ENCODE measurements around the gene DNAJB9. TPM values are rescaled to one million over a fixed set of nuclear protein-coding genes. Genes with fewer than 3 reads are reported as not detected.
"Not testable (repeated sequence)": the region's sequence is repeated elsewhere in the genome, so short reads cannot be mapped to it uniquely, and the experiment has no call there.

Gene DNAJB9
- total and polyA plus RNA-seq, 7 donors = 25.5 to 55.0 (median 33.8) TPM

GRCh38 chr7:108535744-108536143, 33.9 kb upstream of the DNAJB9 start:
- Histone ChIP-seq H3K9me3 (no peaks in the 10 kb centered on the region), H3K27ac (no peak overlapping the region), H3K36me3 (ENCODE audit: insufficient read depth in 1 of 2, low read depth in 1 of 2) (no peaks in the 10 kb centered on the region), H3K4me3 (no peak overlapping the region), H3K4me1 (no peaks in the 10 kb centered on the region), H3K27me3 (ENCODE audit: insufficient read depth in 3 of 3, low read length in 2 of 3) (no peaks in the 10 kb centered on the region)
- no peak for TF ChIP-seq CTCF (IDR thresholded peaks at IDR 0.05)
- ATAC-seq = no peak
- 65 to 79% (median 71%) methylated on average over 1 of the region's 1 CpG for WGBS, 3 donors
- no peak for DNase-seq
- intact Hi-C loops (cut with DNase I) = no loop called here

DNA sequence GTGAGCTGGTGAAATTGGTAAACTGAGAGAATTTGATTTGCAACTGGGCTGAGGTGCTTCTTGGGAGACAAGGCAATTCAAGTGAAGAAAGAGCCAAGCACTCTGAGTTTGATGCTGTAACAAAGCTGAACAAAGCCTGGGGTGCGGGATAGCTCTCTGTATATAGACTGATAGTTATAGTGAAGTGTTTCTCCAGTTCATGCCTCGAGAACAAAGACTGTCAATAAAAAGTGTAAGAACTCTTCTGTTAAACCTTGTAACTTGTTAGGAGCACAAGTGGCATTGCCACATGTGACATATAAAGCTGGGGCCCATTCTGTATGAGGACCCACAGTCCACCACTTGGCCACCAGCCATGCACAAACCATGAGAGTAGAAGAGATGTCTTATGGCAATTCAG, 32.4 kb upstream of the DNAJB9 start:
- H3K9me3 ChIP-seq = no peaks in the 10 kb centered on the region
- H3K27ac ChIP-seq = no peak overlapping the region
- 83 to 88% (median 85%) methylated on average over 2 of the region's 2 CpGs for WGBS, 3 donors
- no peaks in the 10 kb centered on the region for H3K4me1 ChIP-seq
- intact Hi-C loops (cut with DNase I) = no loop called here
- no peaks in the 10 kb centered on the region for H3K27me3 ChIP-seq (ENCODE audit: insufficient read depth in 3 of 3, low read length in 2 of 3)
- no peak overlapping the region for H3K4me3 ChIP-seq
- ATAC-seq (no peak), DNase-seq (no peak)
- TF ChIP-seq CTCF (IDR thresholded peaks at IDR 0.05) = no peak
- H3K36me3 ChIP-seq (ENCODE audit: insufficient read depth in 1 of 2, low read depth in 1 of 2) = no peaks in the 10 kb centered on the region

DNA sequence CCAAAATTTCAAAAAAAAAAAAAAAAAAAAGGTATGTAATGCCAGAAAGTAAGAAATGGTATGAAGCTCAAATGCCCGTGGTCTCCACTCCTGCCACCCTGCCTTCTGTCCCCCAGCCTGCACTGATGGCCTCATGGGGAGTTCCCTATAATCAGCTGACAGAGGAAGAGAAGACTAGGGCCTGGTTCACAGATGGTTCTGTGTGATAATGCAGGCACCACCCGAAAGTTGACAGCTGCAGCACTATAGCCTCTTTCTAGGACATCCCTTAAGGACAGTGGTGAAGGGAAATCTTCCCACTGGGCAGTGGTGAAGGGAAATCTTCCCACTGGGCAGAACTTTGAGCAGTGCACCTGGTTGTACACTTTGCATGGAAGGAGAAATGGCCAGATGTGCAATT, 31.4 kb upstream of the DNAJB9 start:
- H3K4me3 ChIP-seq; DNase-seq; H3K4me1 ChIP-seq; intact Hi-C loops (cut with DNase I); H3K9me3 ChIP-seq; ATAC-seq; H3K27ac ChIP-seq; H3K27me3 ChIP-seq (ENCODE audit: insufficient read depth in 3 of 3, low read length in 2 of 3); H3K36me3 ChIP-seq (ENCODE audit: insufficient read depth in 1 of 2, low read depth in 1 of 2): not testable (repeated sequence)
- 36 to 48% (median 43%) methylated on average over 2 of the region's 2 CpGs for WGBS, 3 donors

DNA sequence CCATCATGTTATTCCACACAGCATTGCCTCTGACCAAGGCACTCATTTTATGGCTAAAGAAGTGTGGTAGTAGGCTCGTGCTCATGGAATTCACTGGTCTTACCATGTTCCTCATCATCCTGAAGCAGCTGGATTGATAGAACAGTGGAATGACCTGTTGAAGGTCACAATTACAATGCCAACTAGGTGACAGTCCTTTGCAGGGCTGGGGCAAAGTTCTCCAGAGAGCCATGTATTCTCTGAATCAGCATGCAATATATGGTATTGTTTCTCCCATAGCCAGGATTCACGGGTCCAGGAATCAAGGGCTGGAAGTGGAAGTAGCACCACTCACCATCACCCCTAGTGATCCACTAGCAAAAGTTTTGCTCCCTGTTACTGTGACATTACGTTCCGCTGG, 31.0 kb upstream of the DNAJB9 start:
- 86 to 88% (median 88%) methylated on average over 4 of the region's 4 CpGs for WGBS, 3 donors
- intact Hi-C loops (cut with DNase I); H3K27me3 ChIP-seq (ENCODE audit: insufficient read depth in 3 of 3, low read length in 2 of 3); ATAC-seq; H3K27ac ChIP-seq; H3K4me1 ChIP-seq; H3K4me3 ChIP-seq; H3K36me3 ChIP-seq (ENCODE audit: insufficient read depth in 1 of 2, low read depth in 1 of 2); H3K9me3 ChIP-seq; DNase-seq: not testable (repeated sequence)

GRCh38 chr7:108541478-108541877, 28.2 kb upstream of the DNAJB9 start:
- DNase-seq = no peak
- intact Hi-C loops (cut with DNase I) = no loop called here
- whole genome bisulfite sequencing, 3 donors = 55 to 74% (median 70%) methylated on average over 2 of the region's 2 CpGs
- no peak overlapping the region for H3K27ac ChIP-seq
- no peak for ATAC-seq
- H3K9me3 ChIP-seq = no peaks in the 10 kb centered on the region
- H3K4me1 ChIP-seq = no peaks in the 10 kb centered on the region
- H3K4me3 ChIP-seq = no peak overlapping the region
- no peaks in the 10 kb centered on the region for H3K36me3 ChIP-seq (ENCODE audit: insufficient read depth in 1 of 2, low read depth in 1 of 2)
- no peak for TF ChIP-seq CTCF (IDR thresholded peaks at IDR 0.05)
- no peaks in the 10 kb centered on the region for H3K27me3 ChIP-seq (ENCODE audit: insufficient read depth in 3 of 3, low read length in 2 of 3)

DNA sequence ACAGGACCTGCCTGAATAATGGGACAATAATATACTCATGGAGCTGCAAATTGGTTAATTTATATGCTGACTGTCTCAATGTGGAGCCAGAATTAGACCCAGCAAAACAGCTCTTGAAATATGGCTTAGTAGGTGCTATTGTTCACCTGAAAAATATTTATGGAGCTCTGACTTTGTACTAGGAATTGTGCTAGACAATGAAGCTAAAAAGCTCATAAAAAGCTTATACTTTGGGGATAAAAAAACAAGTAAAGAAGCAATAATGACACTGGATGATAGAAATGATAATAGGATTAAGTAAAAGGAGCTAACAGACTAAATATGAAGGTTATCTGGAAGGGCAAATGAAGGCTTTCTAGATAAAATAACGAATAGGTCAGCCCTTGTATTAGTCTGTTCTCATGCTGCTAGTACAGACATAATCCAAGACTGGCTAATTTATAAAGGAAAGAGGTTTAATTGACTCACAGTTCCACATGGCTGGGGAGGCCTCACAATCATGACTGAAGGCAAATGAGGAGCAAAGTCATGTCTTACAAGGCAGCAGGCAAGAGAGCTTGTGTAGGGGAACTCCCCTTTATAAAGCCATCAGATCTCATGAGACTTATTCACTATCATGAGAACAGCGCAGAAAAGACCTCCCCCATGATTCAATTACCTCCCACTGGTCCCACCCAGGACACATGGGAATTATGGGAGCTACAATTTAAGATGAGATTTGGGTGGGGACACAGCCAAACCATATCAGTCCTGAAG, 21.4 kb upstream of the DNAJB9 start:
- H3K4me1 ChIP-seq; intact Hi-C loops (cut with DNase I); H3K27ac ChIP-seq; H3K9me3 ChIP-seq; H3K27me3 ChIP-seq (ENCODE audit: insufficient read depth in 3 of 3, low read length in 2 of 3); ATAC-seq; DNase-seq; H3K36me3 ChIP-seq (ENCODE audit: insufficient read depth in 1 of 2, low read depth in 1 of 2); H3K4me3 ChIP-seq: not testable (repeated sequence)
- 77 to 94% (median 88%) methylated on average over 2 of the region's 2 CpGs for WGBS, 3 donors

DNA sequence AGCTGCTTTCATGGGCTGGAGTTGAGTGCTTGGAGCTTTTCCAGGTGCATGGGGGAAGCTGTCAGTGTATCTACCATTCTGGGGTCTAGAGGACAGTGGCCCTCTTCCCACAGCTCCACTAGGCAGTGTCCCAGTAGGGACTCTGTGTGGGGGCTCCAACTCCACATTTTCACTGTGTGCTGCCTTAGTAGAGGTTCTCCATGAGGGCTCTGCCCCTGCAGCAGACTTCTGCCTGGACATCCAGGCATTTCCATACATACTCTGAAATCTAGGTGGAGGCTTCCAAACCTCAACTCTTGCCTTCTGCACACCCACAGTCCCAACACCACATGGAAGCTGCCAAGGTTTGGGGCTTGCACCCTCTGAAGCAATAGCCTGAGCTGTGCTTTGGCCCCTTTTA, 13.0 kb upstream of the DNAJB9 start:
- H3K27ac ChIP-seq; H3K9me3 ChIP-seq; H3K4me3 ChIP-seq; intact Hi-C loops (cut with DNase I); ATAC-seq; H3K36me3 ChIP-seq (ENCODE audit: insufficient read depth in 1 of 2, low read depth in 1 of 2); H3K27me3 ChIP-seq (ENCODE audit: insufficient read depth in 3 of 3, low read length in 2 of 3); H3K4me1 ChIP-seq; DNase-seq: not testable (repeated sequence)

Measured in psoas muscle (tissue), 8 donors.